CD14-positive monocyte (primary cell): ENCODE data around the gene MADD. TPM values are rescaled to one million over a fixed set of nuclear protein-coding genes. Genes with fewer than 3 reads are reported as not detected.

Source experiments
- DNase-seq, 3 donors: peaks; one replicate each; pipeline ENCODE4 v3.0.0-alpha.2; 2011 to 2022
- H2AFZ ChIP-seq: 2 replicates; pipeline ENCODE4 v1.6.0; 2012; ENCODE audit warnings: mild to moderate bottlenecking, low read depth, low read length, inconsistent platforms; ENCODE audit not compliant: insufficient read depth, poor library complexity, severe bottlenecking
- H3K27ac ChIP-seq, 2 donors: 1 replicate in 1 of 2; 2 replicates in 1 of 2; pipeline ENCODE4 v1.5.1; 2012 to 2013; ENCODE audit warnings: low read length in 2 of 2, control low read depth in 1 of 2, inconsistent platforms in 1 of 2, low read depth in 1 of 2, mild to moderate bottlenecking in 1 of 2
- H3K27me3 ChIP-seq, 2 donors: one replicate each; pipeline versions ENCODE4 v1.6.0 to v1.6.1; 2011 to 2013; ENCODE audit warnings: low read length in 2 of 2; ENCODE audit not compliant: control insufficient read depth in 2 of 2, insufficient read depth in 2 of 2
- H3K36me3 ChIP-seq, 2 donors: replicated peaks in 1 of 2; 1 replicate in 1 of 2; 2 replicates in 1 of 2; pipeline versions ENCODE4 v1.5.1 to v1.6.1; 2012 to 2013; ENCODE audit warnings: low read length in 2 of 2, control low read depth in 1 of 2, inconsistent platforms in 1 of 2, mild to moderate bottlenecking in 1 of 2; ENCODE audit not compliant: insufficient read depth in 2 of 2, control insufficient read depth in 1 of 2
- H3K4me1 ChIP-seq, 2 donors: 1 replicate in 1 of 2; 2 replicates in 1 of 2; pipeline versions ENCODE4 v1.5.1 to v1.6.1; 2012 to 2013; ENCODE audit warnings: low read length in 2 of 2, control low read depth in 1 of 2, inconsistent platforms in 1 of 2, mild to moderate bottlenecking in 1 of 2, moderate library complexity in 1 of 2; ENCODE audit not compliant: insufficient read depth in 2 of 2, control insufficient read depth in 1 of 2
- H3K4me2 ChIP-seq: replicated peaks from 2 replicates; pipeline ENCODE3; 2012; ENCODE audit warnings: low read length, moderate library complexity, mild to moderate bottlenecking; ENCODE audit not compliant: poor library complexity, severe bottlenecking; ENCODE audit errors: extremely low read depth
- H3K4me3 ChIP-seq, 3 experiments: fragments of 200-600 bp in 1 of 3; sonication (generic) in 1 of 3; replicated peaks in 1 of 3; 1 replicate in 2 of 3; 2 replicates in 1 of 3; pipeline ENCODE4 v1.5.1; 2011 to 2013; ENCODE audit warnings: low read length in 3 of 3, mild to moderate bottlenecking in 3 of 3, control low read depth in 2 of 3, low read depth in 2 of 3, inconsistent platforms in 1 of 3, moderate library complexity in 1 of 3
- H3K79me2 ChIP-seq: 2 replicates; pipeline ENCODE4 v1.6.0; 2012; ENCODE audit warnings: mild to moderate bottlenecking, control low read depth, inconsistent platforms, low read length, moderate library complexity; ENCODE audit not compliant: insufficient read depth
- H3K9ac ChIP-seq: 2 replicates; pipeline ENCODE4 v1.6.0; 2017; ENCODE audit warnings: low read length, mild to moderate bottlenecking; ENCODE audit not compliant: insufficient read depth, poor library complexity, severe bottlenecking
- H3K9me3 ChIP-seq, 2 donors: replicated peaks in 1 of 2; 1 replicate in 1 of 2; 2 replicates in 1 of 2; pipeline versions ENCODE4 v1.5.1 to v1.6.1; 2012 to 2013; ENCODE audit warnings: low read length in 2 of 2, control low read depth in 1 of 2; ENCODE audit not compliant: control insufficient read depth in 1 of 2, insufficient read depth in 1 of 2
- H4K20me1 ChIP-seq: 2 replicates; pipeline ENCODE4 v1.6.0; 2012; ENCODE audit warnings: mild to moderate bottlenecking, low read length, control low read depth, moderate library complexity; ENCODE audit not compliant: insufficient read depth
- H3K27ac Mint-ChIP-seq, 7 donors: one replicate each; pipeline ENCODE4 v1.8.0; 2020; ENCODE audit warnings: mild to moderate bottlenecking in 7 of 7, mixed read lengths in 7 of 7, moderate library complexity in 6 of 7, inconsistent platforms in 2 of 7
- H3K27me3 Mint-ChIP-seq, 3 donors: one replicate each; pipeline ENCODE4 v1.8.0; 2021 to 2022; ENCODE audit warnings: low read depth in 3 of 3, mild to moderate bottlenecking in 3 of 3, mixed read lengths in 3 of 3, moderate library complexity in 3 of 3, inconsistent platforms in 1 of 3
- H3K36me3 Mint-ChIP-seq, 2 donors: one replicate each; pipeline ENCODE4 v1.8.0; 2020; ENCODE audit warnings: mixed read lengths in 2 of 2, inconsistent platforms in 1 of 2, mild to moderate bottlenecking in 1 of 2
- H3K4me1 Mint-ChIP-seq: one replicate; pipeline ENCODE4 v1.8.0; 2020; ENCODE audit warnings: mild to moderate bottlenecking, mixed read lengths
- H3K4me3 Mint-ChIP-seq, 2 donors: one replicate each; pipeline ENCODE4 v1.8.0; 2020; ENCODE audit warnings: mild to moderate bottlenecking in 2 of 2, mixed read lengths in 2 of 2, moderate library complexity in 1 of 2
- H3K9me3 Mint-ChIP-seq, 7 donors: one replicate each; pipeline ENCODE4 v1.8.0; 2020 to 2022; ENCODE audit warnings: mixed read lengths in 7 of 7, mild to moderate bottlenecking in 6 of 7, moderate library complexity in 6 of 7, inconsistent platforms in 2 of 7
- CTCF ChIP-seq: fragments of 200-600 bp; IDR thresholded peaks from one replicate; pipeline ENCODE4 v1.8.0; 2022; ENCODE audit warnings: antibody characterized with exemption, mild to moderate bottlenecking
- WGBS: methylation state at CpG from one replicate; pipeline ENCODE4 v1.1.5; 2013; ENCODE audit warnings: missing lambda C conversion rate; ENCODE audit not compliant: insufficient coverage; 5-methylcytosine and 5-hydroxymethylcytosine counted together
- intact Hi-C, 2 donors: fragments of 100-400 bp; cut with micrococcal nuclease; formaldehyde crosslinking; loops; one replicate each; pipeline versions ENCODE4 v1.15.0 to v1.15.1; 2023
- polyA plus RNA-seq, 3 donors: library from polyadenylated mRNA; depleted of rRNA in 1 of 3; unstranded in 2 of 3; stranded (reverse) in 1 of 3; fragments of 300-500 nt in 2 of 3; fragments of >200 nt in 1 of 3; fragmentation: Illumina TruSeq in 2 of 3; gene quantifications; 1 replicate in 2 of 3; 2 replicates in 1 of 3; pipeline ENCODE4 v1.2.3, GENCODE V29; 2012 to 2021

Gene MADD
- polyA plus RNA-seq, 3 donors = 6.4 to 58.1 (median 12.2) TPM

- Mint-ChIP-seq H3K36me3 (peaks cover 36 to 45% of the 10 kb centered on the region in 2 donors), H3K9me3 (peaks cover 0 to 1% (median 0%) of the 10 kb centered on the region in 7 donors), H3K27ac (peak overlapping the region in 6 of 7 donors; percentile 83 to 96 (median 93)), H3K4me1 (peaks cover 64% of the 10 kb centered on the region), H3K27me3 (no peaks in the 10 kb centered on the region), H3K4me3 (peak overlapping the region in 1 of 2 donors; percentile 76)
- H3K9me3 ChIP-seq = no peaks in the 10 kb centered on the region
- peaks cover 63 to 81% of the 10 kb centered on the region in 2 donors for H3K36me3 ChIP-seq
- peak overlapping the region in 1 of 3 experiments; percentile 12 for H3K4me3 ChIP-seq
- no peaks in the 10 kb centered on the region for H3K27me3 ChIP-seq
- H3K79me2 ChIP-seq = peaks cover 99% of the 10 kb centered on the region
- WGBS = 65% methylated on average over 5 of the region's 13 CpGs
- H4K20me1 ChIP-seq = peaks cover 100% of the 10 kb centered on the region
- DNase-seq = no peak
- H3K27ac ChIP-seq = peak overlapping the region; percentile 57 to 71
- peaks cover 74 to 80% of the 10 kb centered on the region in 2 donors for H3K4me1 ChIP-seq
- no peak overlapping the region for H3K9ac ChIP-seq
- peak overlapping the region; percentile 15 for H3K4me2 ChIP-seq
- intact Hi-C loops = loop anchor here in 1 of 2 donors (10.0 kb wide), 1 partner anchor 87 kb away; the partner anchor contains the start of gene MADD
- TF ChIP-seq CTCF = no peak
- no peak overlapping the region for H2AFZ ChIP-seq
Observed at GRCh38 chr11:47361419-47361818, 91.5 kb downstream of the MADD start.

- H3K4me1 Mint-ChIP-seq = peaks cover 74% of the 10 kb centered on the region
- Histone ChIP-seq H3K4me2 (no peak overlapping the region), H3K4me1 (peaks cover 66 to 78% of the 10 kb centered on the region in 2 donors), H3K9ac (no peak overlapping the region), H2AFZ (no peak overlapping the region), H3K36me3 (peaks cover 72 to 86% of the 10 kb centered on the region in 2 donors), H3K27ac (peak overlapping the region in 1 of 2 donors; percentile 67), H3K9me3 (no peaks in the 10 kb centered on the region), H4K20me1 (peaks cover 100% of the 10 kb centered on the region), H3K27me3 (no peaks in the 10 kb centered on the region), H3K79me2 (peaks cover 100% of the 10 kb centered on the region), H3K4me3 (no peak overlapping the region)
- no peak for TF ChIP-seq CTCF
- H3K4me3 Mint-ChIP-seq = peak overlapping the region in 1 of 2 donors; percentile 16
- peaks cover 60 to 81% of the 10 kb centered on the region in 2 donors for H3K36me3 Mint-ChIP-seq
- H3K9me3 Mint-ChIP-seq = peaks cover 0 to 1% (median 0%) of the 10 kb centered on the region in 7 donors
- peak overlapping the region; percentile 0 to 65 (median 35) for H3K27ac Mint-ChIP-seq
- WGBS = no CpG with 5 or more reads among the region's 1 CpG
- peaks cover 0 to 1% (median 0%) of the 10 kb centered on the region in 3 donors for H3K27me3 Mint-ChIP-seq
- no peak for DNase-seq
- intact Hi-C loops = loop anchor here in 1 of 2 donors (10.0 kb wide), 1 partner anchor 91 kb away; the partner anchor contains the start of gene MADD
Observed at GRCh38 chr11:47366020-47366490, 96.1 kb downstream of the MADD start.
